NCI-H146 treated with DMSO at 0.1 percent for 48 hours (cell line): ENCODE data around the gene USP37.

Source experiments
- DNase-seq: peaks from one replicate; lab custom pipeline; 2025; ENCODE audit not compliant: unreplicated experiment; lab: John Stamatoyannopoulos, UW

Gene USP37, protein sequence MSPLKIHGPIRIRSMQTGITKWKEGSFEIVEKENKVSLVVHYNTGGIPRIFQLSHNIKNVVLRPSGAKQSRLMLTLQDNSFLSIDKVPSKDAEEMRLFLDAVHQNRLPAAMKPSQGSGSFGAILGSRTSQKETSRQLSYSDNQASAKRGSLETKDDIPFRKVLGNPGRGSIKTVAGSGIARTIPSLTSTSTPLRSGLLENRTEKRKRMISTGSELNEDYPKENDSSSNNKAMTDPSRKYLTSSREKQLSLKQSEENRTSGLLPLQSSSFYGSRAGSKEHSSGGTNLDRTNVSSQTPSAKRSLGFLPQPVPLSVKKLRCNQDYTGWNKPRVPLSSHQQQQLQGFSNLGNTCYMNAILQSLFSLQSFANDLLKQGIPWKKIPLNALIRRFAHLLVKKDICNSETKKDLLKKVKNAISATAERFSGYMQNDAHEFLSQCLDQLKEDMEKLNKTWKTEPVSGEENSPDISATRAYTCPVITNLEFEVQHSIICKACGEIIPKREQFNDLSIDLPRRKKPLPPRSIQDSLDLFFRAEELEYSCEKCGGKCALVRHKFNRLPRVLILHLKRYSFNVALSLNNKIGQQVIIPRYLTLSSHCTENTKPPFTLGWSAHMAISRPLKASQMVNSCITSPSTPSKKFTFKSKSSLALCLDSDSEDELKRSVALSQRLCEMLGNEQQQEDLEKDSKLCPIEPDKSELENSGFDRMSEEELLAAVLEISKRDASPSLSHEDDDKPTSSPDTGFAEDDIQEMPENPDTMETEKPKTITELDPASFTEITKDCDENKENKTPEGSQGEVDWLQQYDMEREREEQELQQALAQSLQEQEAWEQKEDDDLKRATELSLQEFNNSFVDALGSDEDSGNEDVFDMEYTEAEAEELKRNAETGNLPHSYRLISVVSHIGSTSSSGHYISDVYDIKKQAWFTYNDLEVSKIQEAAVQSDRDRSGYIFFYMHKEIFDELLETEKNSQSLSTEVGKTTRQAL

DNA sequence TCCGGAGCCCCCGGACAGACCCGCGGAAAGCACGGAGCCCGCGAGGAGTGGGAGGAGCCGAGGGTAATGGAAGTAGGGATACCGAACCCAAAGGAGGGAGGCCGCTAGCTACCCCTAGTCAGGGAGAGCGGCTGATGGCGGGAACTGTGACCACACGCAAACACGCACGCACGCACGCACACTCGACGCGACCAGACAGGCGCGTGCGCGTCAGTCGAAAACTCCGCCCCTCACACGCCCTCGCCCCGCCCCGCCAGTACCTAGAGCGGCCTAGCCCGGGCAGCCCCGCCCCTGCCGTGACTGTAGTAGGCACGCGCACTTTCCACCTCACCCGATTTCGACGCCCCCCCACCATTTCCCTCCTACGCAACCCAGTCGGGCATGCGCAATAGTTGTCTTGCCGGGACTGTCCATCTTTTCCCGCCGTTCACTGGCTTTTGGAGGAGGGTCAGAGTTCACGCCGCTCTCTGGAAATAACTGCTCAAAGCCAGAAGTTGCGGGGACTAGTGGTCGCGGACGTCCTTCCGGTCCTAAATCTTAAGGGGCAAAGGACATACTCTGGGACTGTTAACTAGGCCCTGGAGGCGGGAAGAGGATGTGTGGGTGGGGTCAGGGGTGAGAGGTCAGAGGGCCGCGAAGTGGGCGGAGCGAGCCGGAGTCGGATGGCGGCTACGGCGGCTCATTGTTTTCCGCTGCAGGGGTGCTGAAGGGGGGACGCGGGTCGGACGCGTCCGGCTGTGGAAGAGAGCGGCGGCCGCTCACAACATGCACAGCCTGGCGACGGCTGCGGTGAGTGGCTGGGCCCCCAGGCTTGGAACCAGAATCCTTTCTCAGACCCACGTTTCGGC, at the start of gene USP37, which contains the start of gene CNOT9:
USP37 (minus strand) TSS at position 162 of the 848 bp plus-strand sequence. CDS start 9,698 bp downstream, outside the sequence.
CNOT9 (plus strand) TSS at position 650 of the 848 bp plus-strand sequence; CDS start at position 766, 116 bp downstream.
- peak; percentile 93 for DNase-seq

DNA sequence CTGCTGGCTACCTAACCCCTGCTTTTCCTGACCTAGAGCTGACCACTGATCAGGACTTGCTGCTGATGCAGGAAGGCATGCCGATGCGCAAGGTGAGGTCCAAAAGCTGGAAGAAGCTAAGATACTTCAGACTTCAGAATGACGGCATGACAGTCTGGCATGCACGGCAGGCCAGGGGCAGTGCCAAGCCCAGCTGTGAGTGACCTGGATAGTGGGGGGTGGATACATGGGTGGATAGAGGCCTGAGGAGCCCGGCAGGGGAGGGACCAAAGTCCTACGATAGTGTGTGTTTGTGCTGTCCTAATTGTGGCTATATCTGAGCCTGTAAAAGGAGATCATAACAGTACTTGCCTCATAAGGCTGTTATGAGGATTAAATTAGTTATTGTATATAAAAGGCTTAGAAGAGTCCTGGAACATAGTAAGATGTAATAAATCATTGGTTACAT, 47.7 kb upstream of the USP37 start:
- no peak for DNase-seq

DNA sequence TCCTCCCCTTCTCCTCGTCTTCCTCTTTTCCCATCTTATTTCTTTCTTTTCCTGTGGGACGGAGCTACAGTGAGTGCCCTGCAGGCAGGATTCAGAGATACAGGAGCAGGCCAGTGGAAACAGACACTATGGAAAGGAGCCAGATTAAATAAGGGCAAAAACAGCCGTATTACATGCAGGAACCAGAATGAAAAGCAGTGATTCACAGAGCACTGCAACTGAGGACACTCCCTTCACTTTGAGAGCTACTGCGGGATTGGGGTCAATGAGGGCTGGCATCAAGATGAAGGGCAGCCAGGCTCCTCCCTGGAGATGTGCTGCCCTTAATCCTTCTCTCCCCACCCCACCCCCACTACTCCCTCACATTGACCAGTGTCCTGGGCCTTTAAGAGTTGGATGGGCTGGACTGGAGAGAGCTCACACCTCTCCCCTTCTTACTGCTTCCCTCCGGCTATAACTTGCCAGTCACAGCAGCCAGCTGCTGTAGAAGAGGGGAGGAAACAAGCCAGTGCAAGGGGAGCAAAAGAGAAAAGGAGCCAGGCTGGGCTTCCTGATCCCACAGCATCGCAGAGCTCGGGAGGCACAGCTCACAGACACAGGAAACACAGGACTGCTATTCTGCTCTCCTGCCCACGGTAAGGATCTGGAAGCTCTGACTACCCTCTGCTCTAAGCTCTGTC, 39.4 kb upstream of the USP37 start, which contains the start of gene PLCD4:
PLCD4 (plus strand) TSS at position 464 of the 680 bp plus-strand sequence. CDS start 7,841 bp downstream, outside the sequence.
- no peak for DNase-seq

DNA sequence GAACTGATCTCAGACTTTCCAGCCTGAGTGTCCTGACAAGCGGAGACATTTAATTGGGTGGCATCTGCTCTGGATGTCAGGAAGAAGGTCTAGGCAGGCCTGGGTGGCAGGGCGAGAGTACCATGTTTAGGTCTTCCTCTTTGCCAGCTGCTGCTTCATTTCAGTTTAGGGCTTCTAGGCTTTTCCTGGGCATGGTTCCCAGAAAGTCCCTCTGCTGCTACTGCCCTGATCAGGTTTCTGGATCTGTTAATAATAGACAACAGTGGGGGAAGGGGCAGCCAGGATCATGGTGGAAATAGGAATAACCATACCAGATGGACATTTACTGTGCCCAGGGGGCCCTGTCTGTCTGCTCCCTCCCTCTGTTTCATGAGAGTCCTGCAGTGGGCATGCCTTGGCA, 37.3 kb upstream of the USP37 start:
- no peak for DNase-seq

DNA sequence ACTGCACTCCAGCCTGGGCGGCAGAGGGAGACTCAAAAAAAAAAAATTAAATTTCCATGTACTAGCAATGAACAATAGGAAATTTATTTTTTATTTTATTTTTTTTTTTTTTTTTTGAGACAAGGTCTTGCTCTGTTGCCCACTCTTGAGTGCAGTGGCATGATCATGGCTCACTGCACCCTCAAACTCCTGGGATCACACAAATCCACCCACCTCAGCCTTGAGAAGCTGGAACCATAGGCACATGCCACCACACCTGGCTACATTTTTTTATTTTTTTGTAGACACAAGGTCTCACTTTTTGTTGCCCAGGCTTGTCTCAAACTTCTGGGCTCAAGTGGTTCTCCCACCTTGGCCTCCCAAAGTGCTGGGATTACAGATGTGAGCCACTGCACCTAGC, 17.4 kb upstream of the USP37 start:
- DNase-seq: no peak

DNA sequence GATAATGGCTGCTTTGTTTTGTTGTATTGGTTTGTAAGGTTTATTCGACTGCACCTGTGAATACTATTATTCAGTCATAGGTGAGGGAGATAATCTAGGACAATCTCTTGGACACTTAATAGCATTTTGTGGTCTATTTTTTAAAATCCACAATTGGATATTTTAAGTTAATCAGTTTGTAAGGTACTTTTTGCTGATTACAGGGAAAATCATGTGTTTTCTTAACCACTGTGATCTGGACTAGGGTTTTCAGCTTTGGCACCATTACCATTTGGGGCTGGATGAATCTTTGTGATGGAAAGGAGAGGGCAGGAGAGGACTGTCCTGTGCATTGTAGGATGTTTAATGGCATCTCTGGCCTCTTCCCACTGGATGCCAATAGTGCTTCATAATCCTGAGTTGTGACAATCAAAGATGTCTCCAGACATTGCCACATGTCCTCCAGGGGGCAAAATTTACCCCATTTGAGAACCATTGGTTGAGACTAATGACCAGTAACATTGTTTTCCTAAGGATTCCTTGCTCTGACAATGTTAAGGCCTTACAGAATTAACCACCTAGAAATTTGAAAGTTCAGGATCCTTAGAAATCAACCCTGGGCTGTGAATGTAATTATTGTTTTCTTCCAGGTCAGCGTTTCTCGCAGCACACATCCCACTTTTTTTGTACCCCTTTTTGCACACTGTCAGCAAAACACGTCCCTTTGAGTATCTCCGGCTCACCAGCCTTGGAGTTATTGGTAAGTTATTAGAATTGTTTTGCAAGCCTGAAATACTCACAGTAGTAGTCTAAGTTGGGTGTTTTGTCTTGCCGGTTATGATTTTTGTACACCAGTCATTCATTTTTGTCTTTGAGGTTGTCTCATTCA, 16.1 kb upstream of the USP37 start:
- DNase-seq: no peak

DNA sequence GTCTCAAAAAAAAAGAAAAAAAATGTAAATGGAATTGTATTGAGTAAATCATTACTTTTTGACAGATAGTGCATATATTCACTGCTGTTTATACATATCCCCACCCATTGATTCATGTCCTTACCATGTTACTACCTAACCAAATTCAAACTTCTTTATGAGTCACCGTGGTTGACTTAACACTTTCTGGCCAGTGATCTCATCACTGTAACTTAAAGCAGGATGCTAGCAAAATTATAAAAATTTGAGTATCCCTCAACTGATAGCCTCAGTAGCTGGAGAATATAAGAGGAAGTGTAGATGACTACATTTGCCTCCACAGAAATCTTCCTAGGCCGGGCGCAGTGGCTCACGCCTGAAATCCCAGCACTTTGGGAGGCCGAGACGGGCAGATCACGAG, 13.9 kb upstream of the USP37 start:
- no peak for DNase-seq

DNA sequence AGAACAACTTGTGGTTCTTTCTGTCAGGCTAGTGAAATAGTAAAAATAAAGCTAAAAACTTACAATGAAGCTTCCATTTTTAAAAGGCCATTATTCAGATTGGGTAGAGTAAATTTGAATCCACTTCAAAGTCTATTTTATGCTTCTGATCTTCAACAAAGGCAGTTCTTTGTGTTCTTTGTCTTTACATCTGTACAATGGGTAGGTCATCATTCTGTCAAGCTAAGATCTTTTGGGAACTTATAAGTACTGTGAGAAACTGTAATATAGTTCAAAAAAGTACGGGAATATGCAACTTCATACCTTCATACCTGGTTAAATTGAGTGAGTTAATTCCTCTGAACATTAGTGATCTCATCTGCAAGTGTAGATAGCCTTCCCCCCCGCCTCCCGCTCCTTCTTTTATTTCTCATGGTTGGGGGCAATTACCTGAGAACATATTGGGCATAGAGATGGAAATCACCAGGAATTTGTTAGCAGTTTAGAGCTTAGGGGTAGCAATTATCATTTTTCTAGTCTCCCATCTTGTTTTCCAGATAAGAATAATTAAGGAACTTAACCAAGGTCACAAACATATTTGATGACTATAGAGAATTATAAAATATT, 10.2 kb upstream of the USP37 start:
- no peak for DNase-seq

DNA sequence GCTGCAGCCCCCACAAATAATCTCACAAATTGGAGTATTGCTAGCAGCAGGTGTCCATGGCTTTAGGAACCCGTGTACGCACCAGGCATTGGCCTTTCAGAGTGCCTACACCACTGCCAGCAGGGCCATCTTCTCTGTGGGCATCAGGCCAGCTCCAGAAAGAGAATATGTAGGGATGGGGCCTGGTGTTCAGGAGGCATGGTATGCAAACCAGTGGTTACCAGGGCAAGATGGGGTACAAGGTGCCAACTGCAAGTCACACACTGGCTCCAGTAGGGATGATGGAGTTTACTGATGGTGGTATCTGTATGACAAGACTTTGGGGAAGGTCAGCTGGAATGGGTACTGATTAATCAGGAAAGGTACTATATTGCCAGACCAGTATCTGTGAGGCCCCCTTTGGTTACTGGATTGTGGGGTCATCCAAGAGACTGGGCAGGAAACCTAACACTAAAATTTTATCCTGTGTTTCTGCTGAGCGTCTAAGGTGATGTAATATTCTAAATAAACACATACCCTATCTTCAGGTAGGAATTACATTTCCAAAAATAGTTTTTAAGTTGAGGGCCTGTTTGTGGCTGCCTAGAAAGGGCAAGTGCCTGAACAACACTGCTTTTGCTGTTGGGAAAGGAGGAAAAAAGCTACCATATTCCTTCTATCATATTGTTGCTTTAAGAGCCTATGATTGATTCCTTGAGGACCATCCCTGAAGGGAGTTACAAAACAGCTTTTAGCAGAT, 9.5 kb upstream of the USP37 start:
- no peak for DNase-seq

DNA sequence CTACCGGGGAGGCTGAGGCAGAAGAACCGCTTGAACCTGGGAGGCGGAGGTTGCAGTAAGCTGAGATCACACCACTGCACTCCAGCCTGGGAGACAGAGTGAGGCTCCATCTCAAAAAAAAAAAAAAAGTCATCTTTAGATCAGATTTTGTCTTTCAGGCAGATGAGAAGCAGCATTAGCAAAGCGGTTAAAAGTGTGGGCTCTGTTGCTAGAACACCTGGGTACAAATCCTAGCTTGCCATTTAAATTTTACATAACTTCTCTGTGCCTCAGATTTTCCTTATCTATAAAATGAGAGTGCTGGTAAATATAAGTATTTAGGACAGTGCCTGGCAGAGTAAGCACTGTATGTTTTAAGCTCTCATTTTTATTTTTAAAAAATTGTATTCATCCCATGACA, 8.7 kb upstream of the USP37 start:
- no peak for DNase-seq

DNA sequence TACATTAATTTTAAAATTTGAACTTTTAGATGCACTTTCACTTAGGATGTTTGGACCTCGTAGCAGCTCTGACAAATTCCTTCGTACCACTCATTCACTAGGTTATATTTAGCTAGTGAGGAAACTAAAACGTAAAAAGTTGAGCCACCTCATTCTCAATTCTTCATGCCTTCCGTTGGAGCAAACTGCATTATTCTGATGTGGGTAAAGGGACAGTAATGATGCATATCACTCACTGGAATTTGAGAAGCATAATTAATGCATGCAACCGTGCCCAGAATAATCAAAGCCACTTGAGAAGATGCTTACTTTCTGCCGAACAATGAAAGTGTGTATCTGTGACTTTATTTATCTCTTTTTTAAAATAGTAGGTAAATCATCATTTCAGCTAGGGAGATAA, 2.7 kb upstream of the USP37 start:
- DNase-seq: no peak

DNA sequence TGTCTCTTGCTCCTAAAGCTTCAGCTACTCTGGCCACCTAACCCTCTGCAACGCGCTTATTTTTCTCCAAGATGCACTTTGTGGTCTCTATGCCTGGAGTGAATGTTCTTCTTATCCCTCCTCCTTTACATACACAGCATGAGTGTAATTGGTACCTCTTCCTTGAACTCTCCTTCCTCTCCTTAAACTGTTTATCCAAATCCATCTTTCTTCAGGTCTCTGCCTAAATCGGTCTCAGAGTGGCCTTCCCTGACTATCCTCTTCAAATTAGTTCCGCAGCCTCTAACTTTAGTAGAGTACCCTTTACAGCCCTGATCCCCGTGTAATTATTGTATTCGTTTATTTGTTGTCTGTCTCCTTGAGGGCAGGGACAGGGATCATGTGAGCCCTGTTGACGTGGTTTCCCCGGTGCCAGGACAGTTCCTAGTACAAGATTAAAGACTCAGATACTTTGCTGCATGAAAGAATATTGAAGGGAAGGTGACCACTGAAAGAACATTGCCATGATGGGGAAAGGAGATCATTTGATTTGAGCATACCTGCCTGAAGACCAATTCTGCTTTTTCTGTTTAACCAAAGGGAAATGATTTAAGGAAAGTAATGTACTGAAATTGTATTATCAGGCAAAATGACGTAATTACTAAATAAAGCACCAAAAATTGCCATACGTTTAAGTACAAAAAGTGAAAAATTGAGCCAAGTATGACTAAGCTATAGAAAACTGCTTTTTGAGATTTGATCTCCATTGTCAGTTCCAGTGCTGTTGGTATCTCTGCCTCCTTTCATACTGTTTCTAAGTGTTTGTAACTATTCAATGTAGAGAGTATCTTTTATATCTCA, 1.7 kb upstream of the USP37 start:
- peak; percentile 14 for DNase-seq

DNA sequence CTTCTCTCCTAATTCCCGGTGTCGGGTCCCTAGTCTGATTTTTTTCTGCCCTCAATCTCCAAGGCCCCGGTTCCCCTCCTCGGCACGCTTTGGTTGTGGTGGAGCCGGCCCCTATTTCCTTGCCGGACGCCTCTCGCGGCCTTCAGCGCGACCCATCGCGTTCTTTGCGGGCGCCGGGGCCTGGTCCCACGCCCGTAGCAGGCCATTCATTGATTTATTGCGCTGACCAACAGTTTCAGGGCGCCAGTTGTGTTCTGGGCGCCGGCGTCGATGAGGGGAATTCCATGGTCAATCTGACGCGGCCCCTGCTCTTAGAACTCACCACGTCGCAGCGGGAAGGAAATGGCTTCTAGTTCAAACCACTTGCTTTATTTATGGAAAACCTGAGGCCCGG, 884 bp upstream of the USP37 start:
- DNase-seq: peak; percentile 5

DNA sequence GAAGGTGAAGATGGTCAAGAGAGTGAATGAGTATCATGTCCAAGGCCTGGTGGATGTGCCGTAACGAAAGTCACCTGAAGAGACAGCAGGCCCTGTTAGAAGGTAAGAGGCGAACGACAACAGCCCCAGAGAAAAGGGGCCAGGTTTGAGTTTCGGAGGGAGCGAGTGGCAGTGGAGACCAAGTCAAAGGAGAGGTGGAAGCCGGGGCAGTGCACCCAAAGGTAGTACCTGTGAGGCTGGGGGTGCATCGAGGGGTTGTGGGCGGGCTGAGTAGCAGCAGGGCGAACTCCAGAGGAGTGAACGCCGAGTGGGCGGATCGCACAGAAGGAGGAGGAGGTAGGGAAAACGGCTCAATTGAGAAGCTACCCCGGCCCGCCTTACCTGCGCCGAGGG, 358 bp downstream of the USP37 start:
- DNase-seq: peak; percentile 51

DNA sequence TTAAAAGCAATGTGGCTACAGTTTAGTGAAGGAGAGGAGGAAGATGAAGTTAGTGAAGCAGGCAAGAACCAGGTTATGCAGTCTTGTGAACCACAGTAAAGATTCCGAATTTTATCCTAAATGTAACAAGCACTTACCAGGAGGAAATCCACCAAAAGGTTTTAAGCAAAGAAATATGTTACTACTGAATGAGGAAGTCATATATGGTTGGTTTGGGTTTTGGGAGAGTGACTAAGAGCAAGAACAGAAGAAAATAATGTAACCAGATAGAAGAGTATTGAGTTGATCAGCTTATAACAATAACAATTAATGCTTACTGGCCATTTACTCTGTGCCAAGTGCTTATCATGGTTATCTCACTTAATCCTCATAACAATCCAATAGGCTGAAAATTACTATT, 1.9 kb downstream of the USP37 start:
- no peak for DNase-seq

DNA sequence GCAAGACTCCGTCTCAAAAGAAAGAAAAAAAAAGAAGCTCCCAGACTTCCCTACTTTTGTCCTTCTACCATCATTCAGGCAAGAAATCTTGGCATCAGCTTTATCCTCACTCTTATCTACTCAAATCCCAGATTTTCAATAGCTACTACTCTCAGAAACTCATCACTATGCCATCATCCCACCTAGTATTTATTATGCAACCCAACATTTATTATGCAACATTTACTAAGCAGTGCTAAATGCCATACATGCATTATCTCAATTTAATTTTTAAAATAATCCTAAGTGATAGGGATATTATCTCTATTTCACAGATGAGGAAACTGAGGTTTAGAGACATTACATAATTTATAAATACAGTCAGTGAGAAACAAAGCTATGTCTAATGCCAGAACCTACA, 4.1 kb downstream of the USP37 start:
- no peak for DNase-seq

DNA sequence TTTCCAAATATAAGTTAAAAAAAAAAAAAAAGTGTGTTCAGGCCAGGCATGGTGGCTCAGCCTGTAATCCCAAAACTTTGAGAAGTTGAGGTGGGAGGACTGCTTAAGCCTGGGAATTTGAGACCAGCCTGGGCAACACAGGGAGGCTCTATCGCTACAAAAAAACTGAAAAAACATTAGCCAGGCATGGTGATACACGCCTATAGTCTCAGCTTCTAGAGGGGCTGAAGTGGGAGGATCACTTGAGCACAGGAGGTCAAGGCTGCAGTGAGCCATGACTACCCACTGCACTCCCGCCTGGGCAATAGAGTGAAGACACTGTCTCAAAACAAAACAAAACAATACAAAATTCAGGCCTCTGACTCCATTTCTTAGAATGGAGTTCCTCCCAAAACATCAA, 9.2 kb downstream of the USP37 start:
- DNase-seq: no peak
